AG09309 (cell line): ENCODE data around the gene DHRS11.

Experiments
- DNase-seq: peaks from one replicate; pipeline ENCODE4 v3.0.0-alpha.2; 2010; ENCODE audit warnings: low read depth
- H3K4me3 ChIP-seq: 2 replicates; pipeline ENCODE4 v1.5.1; 2011; ENCODE audit warnings: mild to moderate bottlenecking, low read depth, low read length, moderate library complexity; ENCODE audit not compliant: control insufficient read depth
- CTCF ChIP-seq: IDR thresholded peaks from 2 replicates; pipeline ENCODE4 v1.5.1; 2011; ENCODE audit warnings: mild to moderate bottlenecking, low read depth, low read length, inconsistent platforms; ENCODE audit not compliant: insufficient read depth, control insufficient read depth; ENCODE audit errors: missing control alignments

DHRS11 gene

GRCh38 chr17:36613155-36613554 is 21.5 kb downstream of the DHRS11 start:
- no peak overlapping the region for H3K4me3 ChIP-seq
- TF ChIP-seq CTCF: no peak
- DNase-seq: no peak

- no peak for TF ChIP-seq CTCF
- no peak overlapping the region for H3K4me3 ChIP-seq
- no peak for DNase-seq
These were observed 22.4 kb downstream of the DHRS11 start for GRCh38 chr17:36614081-36614480.

- no peak for TF ChIP-seq CTCF
- DNase-seq: no peak
- no peak overlapping the region for H3K4me3 ChIP-seq
These were observed 23.3 kb downstream of the DHRS11 start for GRCh38 chr17:36614933-36615332.

GRCh38 chr17:36616061-36617029 is 24.7 kb downstream of the DHRS11 start:
- H3K4me3 ChIP-seq: no peak overlapping the region
- no peak for TF ChIP-seq CTCF
- no peak for DNase-seq

- no peak for TF ChIP-seq CTCF
- DNase-seq: no peak
These were observed 26.1 kb downstream of the DHRS11 start for GRCh38 chr17:36617773-36618172.

GRCh38 chr17:36623281-36623680 is 31.6 kb downstream of the DHRS11 start:
- no peak overlapping the region for H3K4me3 ChIP-seq
- TF ChIP-seq CTCF: no peak
- DNase-seq: no peak

More at GRCh38 chr17:36617773-36618172, 26.1 kb downstream of the DHRS11 start:
- no peak overlapping the region for H3K4me3 ChIP-seq
